Prostate gland (tissue), 2 donors: ENCODE measurements around the gene NEO1. TPM values are rescaled to one million over a fixed set of nuclear protein-coding genes. Genes with fewer than 3 reads are reported as not detected.

Experiments
- DNase-seq: peaks from one replicate; pipeline ENCODE4 v3.0.0-alpha.2; 2019; ENCODE audit warnings: low spot score
- H3K27ac ChIP-seq, 2 donors: fragments of 200-600 bp; sonication (generic); 2 replicates each; pipeline ENCODE4 v1.5.1; 2017 to 2019
- H3K27me3 ChIP-seq: fragments of 200-600 bp; sonication (generic); replicated peaks from 2 replicates; pipeline ENCODE4 v1.5.1; 2019; ENCODE audit not compliant: insufficient read depth
- H3K36me3 ChIP-seq, 2 donors: fragments of 200-600 bp; sonication (generic); 1 replicate in 1 of 2; 2 replicates in 1 of 2; pipeline versions ENCODE4 v1.5.1 to v1.8.1; 2017 to 2019
- H3K4me1 ChIP-seq: fragments of 200-600 bp; sonication (generic); replicated peaks from 2 replicates; pipeline ENCODE4 v1.5.1; 2019
- H3K4me3 ChIP-seq, 2 donors: fragments of 200-600 bp; sonication (generic); 2 replicates each; pipeline ENCODE4 v1.5.1; 2017 to 2019
- H3K9me3 ChIP-seq: fragments of 200-600 bp; sonication (generic); 2 replicates; pipeline ENCODE4 v1.5.1; 2017
- CTCF ChIP-seq, 4 experiments: fragments of 200-600 bp in 2 of 4; fragments of 450-650 bp in 2 of 4; sonication (generic) in 2 of 4; IDR thresholded peaks; 1 replicate in 3 of 4; 2 replicates in 1 of 4; pipeline ENCODE4 v1.5.1; 2016 to 2019; ENCODE audit warnings: antibody characterized with exemption in 4 of 4, mild to moderate bottlenecking in 2 of 4, moderate library complexity in 2 of 4
- POLR2A ChIP-seq: fragments of 450-650 bp; IDR thresholded peaks from one replicate; pipeline ENCODE4 v1.6.1; 2016; ENCODE audit warnings: antibody characterized with exemption, mild to moderate bottlenecking
- POLR2AphosphoS5 ChIP-seq: sonication (generic); formaldehyde crosslinking; IDR thresholded peaks from one replicate; pipeline ENCODE4 v1.6.1; 2017; ENCODE audit warnings: antibody characterized with exemption
- WGBS: methylation state at CpG from one replicate; pipeline ENCODE4 v1.1.5; 2018; 5-methylcytosine and 5-hydroxymethylcytosine counted together
- intact Hi-C: fragments of 100-400 bp; cut with DNase I; formaldehyde crosslinking; loops from one replicate; pipeline ENCODE4 v1.14.2; 2022
- total RNA-seq, 2 donors: library from RNA; depleted of rRNA; stranded (reverse); fragments of >200 nt; gene quantifications; one replicate each; pipeline ENCODE4 v1.1.0, GENCODE V29; 2016

NEO1 gene
- total RNA-seq, 2 donors from 2014 or later = 75.0 to 80.7 TPM

GRCh38 chr15:73142802-73143762 lies 90.8 kb downstream of the NEO1 start:
- TF ChIP-seq CTCF (IDR thresholded peaks at IDR 0.05) = no peak
- TF ChIP-seq POLR2A = no peak
- no peak for TF ChIP-seq POLR2AphosphoS5
- Histone ChIP-seq H3K27me3 (no peaks in the 10 kb centered on the region), H3K4me1 (no peaks in the 10 kb centered on the region), H3K4me3 (no peak overlapping the region), H3K9me3 (no peaks in the 10 kb centered on the region), H3K27ac (no peak overlapping the region), H3K36me3 (no peaks in the 10 kb centered on the region)
- no peak for DNase-seq
- 96% methylated on average over 12 of the region's 12 CpGs for WGBS
- intact Hi-C loops = no loop called here

GRCh38 chr15:73143763-73144155 lies 91.5 kb downstream of the NEO1 start:
- Histone ChIP-seq H3K4me3 (no peak overlapping the region), H3K4me1 (no peaks in the 10 kb centered on the region), H3K27me3 (no peaks in the 10 kb centered on the region), H3K27ac (no peak overlapping the region), H3K9me3 (no peaks in the 10 kb centered on the region), H3K36me3 (no peaks in the 10 kb centered on the region)
- 86% methylated on average over 1 of the region's 1 CpG for WGBS
- TF ChIP-seq POLR2A = no peak
- TF ChIP-seq CTCF (IDR thresholded peaks at IDR 0.05) = no peak
- TF ChIP-seq POLR2AphosphoS5 = no peak
- intact Hi-C loops = no loop called here
- DNase-seq = no peak

GRCh38 chr15:73146419-73146818 lies 94.2 kb downstream of the NEO1 start:
- Histone ChIP-seq H3K9me3 (no peaks in the 10 kb centered on the region), H3K27ac (no peak overlapping the region), H3K4me3 (no peak overlapping the region), H3K4me1 (no peaks in the 10 kb centered on the region), H3K27me3 (no peaks in the 10 kb centered on the region), H3K36me3 (no peaks in the 10 kb centered on the region)
- TF ChIP-seq CTCF (IDR thresholded peaks at IDR 0.05) = no peak
- TF ChIP-seq POLR2A = no peak
- no peak for TF ChIP-seq POLR2AphosphoS5
- intact Hi-C loops = no loop called here
- DNase-seq = no peak

GRCh38 chr15:73150831-73151230 lies 98.6 kb downstream of the NEO1 start:
- Histone ChIP-seq H3K36me3 (no peaks in the 10 kb centered on the region), H3K27me3 (no peaks in the 10 kb centered on the region), H3K9me3 (no peaks in the 10 kb centered on the region), H3K4me1 (no peaks in the 10 kb centered on the region), H3K4me3 (no peak overlapping the region), H3K27ac (no peak overlapping the region)
- DNase-seq = no peak
- intact Hi-C loops = no loop called here
- TF ChIP-seq POLR2AphosphoS5 = no peak
- TF ChIP-seq CTCF (IDR thresholded peaks at IDR 0.05) = no peak
- no peak for TF ChIP-seq POLR2A
- 68% methylated on average over 2 of the region's 2 CpGs for WGBS

GRCh38 chr15:73153024-73153423 lies 100.8 kb downstream of the NEO1 start:
- TF ChIP-seq CTCF (IDR thresholded peaks at IDR 0.05) (no peak), POLR2A (no peak), POLR2AphosphoS5 (no peak)
- H3K4me3 ChIP-seq = no peak overlapping the region
- no peak overlapping the region for H3K27ac ChIP-seq
- no peaks in the 10 kb centered on the region for H3K9me3 ChIP-seq
- H3K4me1 ChIP-seq = no peaks in the 10 kb centered on the region
- H3K36me3 ChIP-seq = no peaks in the 10 kb centered on the region
- no peak for DNase-seq
- no peaks in the 10 kb centered on the region for H3K27me3 ChIP-seq
- intact Hi-C loops = no loop called here
- WGBS = 76% methylated on average over 1 of the region's 1 CpG
